Bronchial epithelial cell (primary cell): Measurements from ENCODE around the gene OR10A2. TPM values are rescaled to one million over a fixed set of nuclear protein-coding genes. Genes with fewer than 3 reads are reported as not detected.

Experiments used
- DNase-seq: peaks from one replicate; pipeline ENCODE4 v3.0.0-alpha.2; 2010; ENCODE audit warnings: low read depth
- FAIRE-seq: peaks from 2 replicates; lab custom pipeline; 2011; peaks lifted over from hg19 to GRCh38; lab: Jason Lieb, UNC
- H3K27me3 ChIP-seq: 2 replicates; pipeline ENCODE4 v1.5.1; 2011; ENCODE audit warnings: low read length; ENCODE audit not compliant: control insufficient read depth, insufficient read depth
- H3K36me3 ChIP-seq: 2 replicates; pipeline ENCODE4 v1.5.1; 2011; ENCODE audit warnings: low read length; ENCODE audit not compliant: control insufficient read depth, insufficient read depth
- H3K4me3 ChIP-seq: 2 replicates; pipeline ENCODE4 v1.5.1; 2011; ENCODE audit warnings: mild to moderate bottlenecking, low read depth, low read length, control low read depth
- CTCF ChIP-seq: IDR thresholded peaks from 2 replicates; pipeline ENCODE4 v1.5.1; 2011; ENCODE audit warnings: mild to moderate bottlenecking, moderate library complexity, low read length, control low read depth, inconsistent platforms; ENCODE audit not compliant: insufficient read depth, severe bottlenecking
- total RNA-seq: library from RNA; depleted of rRNA; stranded (reverse); fragments of >200 nt; gene quantifications from 2 replicates; pipeline ENCODE4 v1.2.1, GENCODE V29; 2014

The OR10A2 gene
- total RNA-seq: not detected in 2 replicates

GRCh38 chr11:6862961-6863360, at the start of gene OR10A2:
Gene OR10A2 (plus strand): TSS chr11:6863057. CDS start chr11:6869755, 6,698 bp downstream.
- no peak for FAIRE-seq
- no peak for TF ChIP-seq CTCF
- peak; percentile 10 for DNase-seq
- Histone ChIP-seq H3K4me3 (no peak within 1 kb of the TSS), H3K36me3 (no peaks in the 10 kb centered on the region), H3K27me3 (no peaks in the 10 kb centered on the region)

- no peak for FAIRE-seq
- DNase-seq: no peak
- no peak for TF ChIP-seq CTCF
- Histone ChIP-seq H3K27me3 (no peaks in the 10 kb centered on the region), H3K4me3 (no peak overlapping the region), H3K36me3 (no peaks in the 10 kb centered on the region)
Measured at GRCh38 chr11:6813656-6814055, 49.2 kb upstream of the OR10A2 start.

GRCh38 chr11:6817694-6818093, 45.2 kb upstream of the OR10A2 start:
- TF ChIP-seq CTCF: no peak
- Histone ChIP-seq H3K36me3 (no peaks in the 10 kb centered on the region), H3K4me3 (no peak overlapping the region), H3K27me3 (no peaks in the 10 kb centered on the region)
- no peak for FAIRE-seq
- no peak for DNase-seq

GRCh38 chr11:6818967-6819366, 43.9 kb upstream of the OR10A2 start:
- FAIRE-seq (no peak), DNase-seq (no peak)
- Histone ChIP-seq H3K27me3 (no peaks in the 10 kb centered on the region), H3K36me3 (no peaks in the 10 kb centered on the region), H3K4me3 (no peak overlapping the region)
- TF ChIP-seq CTCF: no peak

GRCh38 chr11:6824136-6824823, 38.6 kb upstream of the OR10A2 start:
- FAIRE-seq (no peak), DNase-seq (peak; percentile 16)
- H3K36me3 ChIP-seq: no peaks in the 10 kb centered on the region
- H3K27me3 ChIP-seq: no peaks in the 10 kb centered on the region
- no peak overlapping the region for H3K4me3 ChIP-seq
- TF ChIP-seq CTCF: no peak

GRCh38 chr11:6825231-6825744, 37.6 kb upstream of the OR10A2 start:
- Histone ChIP-seq H3K36me3 (no peaks in the 10 kb centered on the region), H3K4me3 (no peak overlapping the region), H3K27me3 (no peaks in the 10 kb centered on the region)
- DNase-seq (peak; percentile 17), FAIRE-seq (peak; percentile 36)
- no peak for TF ChIP-seq CTCF
